Panc1 (cell line): ENCODE measurements around the gene PIK3R4. TPM values are rescaled to one million over a fixed set of nuclear protein-coding genes. Genes with fewer than 3 reads are reported as not detected.

Source experiments
- ATAC-seq: fragments of 200-7000 bp; cut with Tn5 transposase; 2 replicates; pipeline ENCODE4 v1.9.1; 2020; ENCODE audit warnings: mild to moderate bottlenecking, moderate library complexity
- BruUV-seq: library from RNA; stranded (reverse); fragments of 400-500 nt; replicated peaks from 2 replicates; lab custom pipeline; 2021; lab: Mats Ljungman, UMichigan
- CTCF ChIA-PET: fragments of 300-600 bp; sonication (Branson Sonifier 250); formaldehyde crosslinking; loops from one replicate; lab custom pipeline; 2022; ENCODE audit warnings: antibody characterized with exemption; lab: Charles Lee
- POLR2A ChIA-PET: fragments of 300-600 bp; sonication (Branson Sonifier 250); formaldehyde crosslinking; loops from one replicate; lab custom pipeline; 2022; ENCODE audit warnings: antibody characterized with exemption; lab: Charles Lee
- DNase-seq: peaks from one replicate; pipeline ENCODE4 v3.0.0-alpha.2; 2010; ENCODE audit warnings: low read depth, low spot score
- H3K27ac ChIP-seq: 2 replicates; pipeline ENCODE4 v1.5.1; 2011; ENCODE audit warnings: mild to moderate bottlenecking, low read length, inconsistent platforms
- H3K27me3 ChIP-seq: fragments of 200-500 bp; sonication (Bioruptor generic); 2 replicates; pipeline ENCODE4 v1.6.0; 2014; ENCODE audit warnings: low read length, inconsistent platforms; ENCODE audit not compliant: control insufficient read depth, insufficient read depth
- H3K36me3 ChIP-seq: fragments of 200-500 bp; sonication (Bioruptor generic); 2 replicates; pipeline ENCODE4 v1.5.1; 2014; ENCODE audit warnings: inconsistent platforms, mild to moderate bottlenecking, low read length, moderate library complexity; ENCODE audit not compliant: control insufficient read depth, insufficient read depth
- H3K4me1 ChIP-seq: 2 replicates; pipeline ENCODE4 v1.5.1; 2011; ENCODE audit warnings: inconsistent platforms, mild to moderate bottlenecking, low read length, moderate library complexity; ENCODE audit not compliant: control insufficient read depth, insufficient read depth
- H3K4me3 ChIP-seq, 2 experiments: 2 replicates each; pipeline ENCODE4 v1.5.1; 2011 to 2012; ENCODE audit warnings: low read depth in 2 of 2, low read length in 2 of 2, mild to moderate bottlenecking in 2 of 2, inconsistent platforms in 1 of 2, moderate library complexity in 1 of 2
- H3K9me3 ChIP-seq: fragments of 200-500 bp; sonication (Bioruptor generic); 2 replicates; pipeline ENCODE4 v1.5.1; 2014; ENCODE audit warnings: low read depth, mild to moderate bottlenecking, inconsistent platforms, low read length, moderate library complexity; ENCODE audit not compliant: control insufficient read depth, insufficient read depth
- CTCF ChIP-seq: fragments of 450-650 bp; IDR thresholded peaks from 2 replicates; pipeline ENCODE4 v1.5.1; 2017; ENCODE audit warnings: mild to moderate bottlenecking
- POLR2AphosphoS5 ChIP-seq: IDR thresholded peaks from 2 replicates; pipeline ENCODE4 v1.6.1; 2012; ENCODE audit warnings: mild to moderate bottlenecking, low read depth, low read length, moderate library complexity
- REST ChIP-seq, 2 experiments: IDR thresholded peaks; 2 replicates each; pipeline ENCODE4 v1.6.1; 2011 to 2012; ENCODE audit warnings: low read depth in 2 of 2, control low read depth in 1 of 2, low read length in 1 of 2, mild to moderate bottlenecking in 1 of 2, moderate library complexity in 1 of 2; ENCODE audit not compliant: insufficient read depth in 1 of 2
- SIN3A ChIP-seq: IDR thresholded peaks from 2 replicates; pipeline ENCODE4 v1.6.1; 2012; ENCODE audit warnings: low read depth, mild to moderate bottlenecking, low read length, moderate library complexity, borderline replicate concordance; ENCODE audit not compliant: insufficient read depth
- TCF7L2 ChIP-seq: IDR thresholded peaks from 2 replicates; pipeline ENCODE4 v1.6.1; 2011; ENCODE audit warnings: mild to moderate bottlenecking, low read depth, low read length, inconsistent platforms
- in situ Hi-C: cut with HindIII; loops from 2 replicates; pipeline ENCODE4 v1.10.0; 2016; ENCODE audit warnings: low sequenced_read_pairs, low pct_unique_long_range_greater_than_20kb
- intact Hi-C: fragments of 100-400 bp; cut with micrococcal nuclease; formaldehyde crosslinking; loops from one replicate; pipeline ENCODE4 v1.10.0; 2022; ENCODE audit not compliant: unreplicated experiment
- total RNA-seq: library from RNA; stranded (reverse); gene quantifications from one replicate; pipeline ENCODE4 v1.2.1, GENCODE V29; 2021; ENCODE audit not compliant: unreplicated experiment

PIK3R4 gene
- total RNA-seq, 1 experiment from 2014 or later = 26.1 TPM

GRCh38 chr3:130748467-130748861, 1.8 kb upstream of the PIK3R4 start:
- H3K27ac ChIP-seq = peak overlapping the region; percentile 79; the same call in 1 of the 2 replicates
- in situ Hi-C loops (no loop called here), intact Hi-C loops (no loop called here)
- CTCF ChIA-PET = no interaction called here
- no peak for TF ChIP-seq POLR2AphosphoS5
- TF ChIP-seq REST (IDR thresholded peaks at IDR 0.05; ENCODE audit: insufficient read depth in 1 of 2, low read depth in 2 of 2, low read length in 1 of 2) = no peak
- no peak for TF ChIP-seq CTCF
- TF ChIP-seq SIN3A = no peak
- no peak for TF ChIP-seq TCF7L2
- peak overlapping the region in 1 of 2 experiments; percentile 95; a peak in 3 of 4 replicates for H3K4me3 ChIP-seq
- POLR2A ChIA-PET = interaction anchor here (0.7 kb wide), 1 partner anchor 190 kb away, joined by 3 read pairs; no protein-coding TSS in a partner anchor
- H3K4me1 ChIP-seq = peaks cover 23% of the 10 kb centered on the region
- H3K36me3 ChIP-seq = peaks cover 2% of the 10 kb centered on the region; the same call in 1 of the 2 replicates
- TSS peak; percentile 68 for BruUV-seq
- DNase-seq (no peak), ATAC-seq (no peak)
- H3K27me3 ChIP-seq = no peaks in the 10 kb centered on the region
- H3K9me3 ChIP-seq = no peaks in the 10 kb centered on the region

GRCh38 chr3:130743354-130743753, 3.3 kb downstream of the PIK3R4 start:
- in situ Hi-C loops (no loop called here), intact Hi-C loops (no loop called here)
- Histone ChIP-seq H3K4me3 (no peak overlapping the region), H3K36me3 (peaks cover 2% of the 10 kb centered on the region; the same call in 1 of the 2 replicates), H3K9me3 (no peaks in the 10 kb centered on the region), H3K27ac (no peak overlapping the region), H3K27me3 (no peaks in the 10 kb centered on the region), H3K4me1 (peaks cover 24% of the 10 kb centered on the region)
- BruUV-seq = no TSS peak
- CTCF ChIA-PET = interaction anchor here (0.9 kb wide), 1 partner anchor 151 kb away, joined by 9 read pairs; the partner anchor contains the start of gene ATP2C1
- ATAC-seq (no peak), DNase-seq (no peak)
- POLR2A ChIA-PET = no interaction called here
- TF ChIP-seq SIN3A = no peak
- no peak for TF ChIP-seq POLR2AphosphoS5
- no peak for TF ChIP-seq TCF7L2
- TF ChIP-seq REST (IDR thresholded peaks at IDR 0.05; ENCODE audit: insufficient read depth in 1 of 2, low read depth in 2 of 2, low read length in 1 of 2) = no peak
- no peak for TF ChIP-seq CTCF
